ENCODE measurements around the gene ASPHD1. TPM values are rescaled to one million over a fixed set of nuclear protein-coding genes. Genes with fewer than 3 reads are reported as not detected.

The ASPHD1 gene, protein sequence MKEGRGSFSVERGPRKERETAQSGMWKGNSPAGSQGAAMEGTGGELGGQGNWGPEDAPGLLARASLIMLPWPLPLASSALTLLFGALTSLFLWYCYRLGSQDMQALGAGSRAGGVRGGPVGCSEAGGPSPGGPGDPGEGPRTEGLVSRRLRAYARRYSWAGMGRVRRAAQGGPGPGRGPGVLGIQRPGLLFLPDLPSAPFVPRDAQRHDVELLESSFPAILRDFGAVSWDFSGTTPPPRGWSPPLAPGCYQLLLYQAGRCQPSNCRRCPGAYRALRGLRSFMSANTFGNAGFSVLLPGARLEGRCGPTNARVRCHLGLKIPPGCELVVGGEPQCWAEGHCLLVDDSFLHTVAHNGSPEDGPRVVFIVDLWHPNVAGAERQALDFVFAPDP
- total RNA-seq, result 0.07 and 0.34 TPM in 2 replicates

DNA sequence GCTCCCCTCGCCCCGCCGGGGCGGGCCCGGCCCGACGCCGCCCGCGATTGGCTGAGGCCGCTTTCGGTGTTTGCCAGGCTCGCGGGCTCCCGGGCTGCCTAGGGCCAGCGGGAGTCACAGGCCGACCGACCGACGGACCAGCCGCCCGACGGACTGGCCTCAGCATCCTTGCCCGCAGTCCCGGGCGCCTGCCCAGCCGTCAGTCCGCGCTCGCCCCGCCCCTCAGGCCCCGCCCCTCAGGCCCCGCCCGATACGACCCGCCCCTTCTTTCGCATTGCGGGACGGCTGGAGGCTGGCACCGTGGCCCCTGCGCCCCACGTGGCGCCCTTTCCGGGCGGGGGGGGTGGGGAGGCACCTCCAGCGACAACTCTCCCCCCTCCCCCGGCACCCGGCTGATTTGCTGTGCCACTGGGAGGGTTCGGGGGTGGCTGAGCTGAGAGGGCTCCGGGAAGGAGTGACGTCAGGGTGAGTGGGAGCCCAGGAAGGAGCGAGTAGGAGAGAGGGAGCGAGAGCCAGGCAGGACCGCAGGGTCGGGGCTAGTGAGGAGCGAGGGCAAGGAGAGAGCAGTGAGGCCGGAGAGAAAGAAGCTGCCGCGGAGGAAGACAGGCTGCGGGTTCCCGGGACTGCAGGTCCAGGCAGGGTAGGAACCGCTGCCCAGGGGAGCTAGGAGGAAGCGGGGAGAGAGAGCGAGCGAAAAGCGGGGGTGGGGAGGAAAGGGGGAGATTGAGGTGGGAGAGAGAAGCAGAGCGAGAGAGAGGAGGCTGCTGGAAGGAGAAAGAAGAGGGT, at the start of gene ASPHD1:
Gene ASPHD1 (plus strand): TSS at position 387 of the 786 bp plus-strand sequence. CDS start 484 bp downstream, outside the sequence.

DNA sequence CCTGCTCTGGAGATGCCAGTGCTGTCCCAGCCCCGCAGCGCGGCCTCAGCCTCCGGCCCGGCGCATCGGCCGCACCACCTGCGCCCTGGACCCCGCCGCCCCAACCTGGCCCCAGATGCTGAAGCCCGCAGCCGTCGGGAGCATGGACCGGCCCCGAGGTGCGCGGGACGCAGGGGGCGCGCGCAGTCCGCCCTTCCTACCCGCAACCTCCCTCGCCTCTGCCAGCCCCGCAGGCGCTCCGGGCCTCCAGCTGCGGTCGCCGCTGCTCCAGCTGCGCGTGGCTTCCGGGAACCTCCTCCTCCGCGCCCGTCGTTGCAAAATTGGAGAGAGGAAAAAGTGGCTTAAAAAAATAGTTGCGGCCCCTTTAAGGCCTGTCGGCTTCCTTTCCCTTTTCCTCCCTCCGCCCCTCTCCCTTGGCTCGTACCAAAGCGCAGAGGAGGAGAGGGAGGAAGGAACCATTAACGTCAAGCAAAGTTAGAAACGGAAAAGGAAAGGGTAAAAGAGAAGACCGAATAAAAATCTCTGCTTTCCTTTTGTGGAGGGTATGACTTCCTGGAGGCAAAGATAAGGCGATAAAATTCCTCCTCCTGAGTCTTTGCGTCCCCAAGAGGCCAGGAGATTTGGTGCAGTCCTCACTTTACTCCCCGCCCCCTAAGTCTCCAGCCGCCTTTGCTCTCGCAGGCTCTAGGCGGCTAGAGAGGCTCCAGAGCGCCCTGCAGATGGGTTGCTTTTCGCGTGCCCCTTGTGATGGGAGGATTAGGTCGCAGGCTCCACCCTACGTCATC, 37.2 kb upstream of the ASPHD1 start, which contains the start of gene CDIPT:
Gene CDIPT (minus strand): TSS at position 343 of the 785 bp plus-strand sequence. CDS start 369 bp downstream, outside the sequence.

DNA sequence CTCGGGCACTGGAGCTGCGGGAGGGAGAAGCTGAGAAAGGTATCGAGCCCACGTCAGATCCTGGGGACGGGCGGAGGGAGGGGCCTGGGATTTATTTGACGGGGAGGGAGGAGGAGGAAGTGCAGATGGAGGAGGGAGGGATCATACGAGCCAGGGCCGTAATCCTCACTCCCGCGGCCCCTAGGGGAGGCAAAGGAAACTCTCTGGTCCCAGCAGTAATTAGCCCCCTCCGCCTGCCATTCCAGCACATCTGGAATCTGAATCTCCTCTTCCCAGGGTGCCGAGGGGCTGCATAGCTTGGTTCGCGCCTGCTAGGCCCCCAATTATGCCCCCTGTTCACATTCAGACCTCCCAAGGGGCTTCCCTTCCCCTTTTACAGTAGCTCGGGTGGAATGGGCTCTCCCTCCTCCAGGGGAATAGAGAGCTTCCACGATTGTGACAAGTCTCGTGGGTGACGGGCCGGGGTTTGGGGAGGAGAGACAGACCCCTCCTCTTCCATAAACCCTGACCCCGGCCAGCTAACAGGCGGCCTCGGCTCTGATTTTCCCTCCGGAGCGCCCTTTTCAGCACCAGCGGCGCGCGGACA, 679 bp upstream of the ASPHD1 start, which contains the start of gene SEZ6L2:
Gene SEZ6L2 (minus strand): TSS at position 35 of the 586 bp plus-strand sequence. CDS start 531 bp downstream, outside the sequence.

DNA sequence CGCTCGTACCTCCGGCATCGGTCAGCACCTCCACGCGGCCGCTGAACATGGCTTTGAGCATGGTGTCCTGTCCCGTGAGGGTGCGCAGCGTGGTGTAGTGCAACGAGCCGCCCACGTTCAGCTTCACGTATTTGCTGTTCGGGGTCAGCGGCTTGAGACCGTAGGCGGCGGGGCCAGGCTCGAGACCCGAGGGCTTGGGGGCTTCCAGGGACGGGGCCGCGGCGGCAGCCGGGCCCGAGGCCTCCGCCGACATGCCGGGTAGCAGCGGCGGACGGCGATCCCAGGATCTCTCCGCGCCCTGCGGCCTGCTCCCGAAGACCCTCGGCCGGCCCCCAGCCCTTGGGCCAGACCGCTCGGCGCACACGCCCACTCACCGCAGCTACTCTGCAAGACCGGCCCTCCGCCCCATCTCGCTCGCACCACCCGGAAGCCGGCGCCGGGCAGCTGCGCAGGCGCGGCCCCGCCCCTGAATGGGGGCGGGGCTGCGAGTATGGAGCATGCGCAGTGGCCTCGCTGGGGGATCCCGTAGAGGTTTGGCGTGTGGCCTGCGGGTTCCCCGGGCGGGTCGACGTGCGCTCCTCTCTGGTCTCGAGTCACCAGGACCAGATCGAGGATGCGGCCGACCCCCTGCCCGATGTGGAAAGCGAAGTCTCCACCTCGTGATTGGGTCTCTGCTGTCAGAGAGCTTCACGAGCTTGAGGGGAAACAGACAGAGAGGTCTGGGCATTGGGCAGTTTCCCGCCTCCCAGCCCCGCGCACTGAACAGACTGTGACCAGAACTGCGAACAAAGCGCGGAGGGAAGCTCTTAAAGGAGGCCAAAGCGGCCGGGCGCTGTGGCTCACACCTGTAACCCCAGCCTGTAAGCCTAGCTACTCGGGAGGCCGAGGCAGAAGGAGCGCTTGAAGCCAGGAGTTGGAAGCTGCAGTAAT, 25.8 kb downstream of the ASPHD1 start, which contains the start of gene KCTD13:
Gene KCTD13 (minus strand): TSS at position 446 of the 930 bp plus-strand sequence. CDS start 193 bp downstream, at position 253.

Other genes with a start within 250 kb of the ASPHD1 start
- gene SPN, start 237.2 kb upstream of the ASPHD1 start, total RNA-seq, result not detected in 2 replicates
- not detected in 2 replicates for gene QPRT, start 221.3 kb upstream of the ASPHD1 start, total RNA-seq
- not detected in 2 replicates for gene C16orf54, start 154.5 kb upstream of the ASPHD1 start, total RNA-seq
- gene ZG16, start 122.2 kb upstream of the ASPHD1 start, total RNA-seq, result not detected in 2 replicates
- 67.1 and 77.1 TPM in 2 replicates for gene KIF22, start 109.7 kb upstream of the ASPHD1 start, total RNA-seq
- 138 and 171 TPM in 2 replicates for gene MAZ, start 94.0 kb upstream of the ASPHD1 start, total RNA-seq
- not detected in 2 replicates for gene PRRT2, start 88.3 kb upstream of the ASPHD1 start, total RNA-seq
- 34.6 and 37.6 TPM in 2 replicates for gene PAGR1, start 84.3 kb upstream of the ASPHD1 start, total RNA-seq
- 320 and 330 TPM in 2 replicates for gene MVP, start 80.0 kb upstream of the ASPHD1 start, total RNA-seq
- gene CDIPT, start 37.3 kb upstream of the ASPHD1 start, total RNA-seq, result 78.5 and 87.1 TPM in 2 replicates
- gene SEZ6L2, start 938 bp upstream of the ASPHD1 start, total RNA-seq, result 0.27 and 0.74 TPM in 2 replicates
- 6.9 and 10.1 TPM in 2 replicates for gene KCTD13, start 25.7 kb downstream of the ASPHD1 start, total RNA-seq
- 145 and 159 TPM in 2 replicates for gene TMEM219, start 61.6 kb downstream of the ASPHD1 start, total RNA-seq
- gene TAOK2, start 73.4 kb downstream of the ASPHD1 start, total RNA-seq, result 72.7 and 73.7 TPM in 2 replicates
- 12.1 and 19.0 TPM in 2 replicates for gene HIRIP3, start 95.1 kb downstream of the ASPHD1 start, total RNA-seq
- 86.9 and 128 TPM in 2 replicates for gene INO80E, start 95.8 kb downstream of the ASPHD1 start, total RNA-seq
- gene DOC2A, start 110.5 kb downstream of the ASPHD1 start, total RNA-seq, result 0.39 TPM in 1 of 2 replicates, not detected in the other
- not detected in 2 replicates for gene C16orf92, start 122.7 kb downstream of the ASPHD1 start, total RNA-seq
- 0.34 TPM in 1 of 2 replicates, not detected in the other for gene TLCD3B, start 130.8 kb downstream of the ASPHD1 start, total RNA-seq
- 1,206 and 1,287 TPM in 2 replicates for gene ALDOA, start 165.3 kb downstream of the ASPHD1 start, total RNA-seq
- gene PPP4C, start 175.5 kb downstream of the ASPHD1 start, total RNA-seq, result 120 and 147 TPM in 2 replicates
- 0.10 TPM in 1 of 2 replicates, not detected in the other for gene TBX6, start 191.4 kb downstream of the ASPHD1 start, total RNA-seq
- 17.7 and 21.3 TPM in 2 replicates for gene YPEL3, start 195.7 kb downstream of the ASPHD1 start, total RNA-seq
- 0.49 and 0.80 TPM in 2 replicates for gene GDPD3, start 213.0 kb downstream of the ASPHD1 start, total RNA-seq
- 127 and 147 TPM in 2 replicates for gene MAPK3, start 222.7 kb downstream of the ASPHD1 start, total RNA-seq